GM21526 (cell line): ENCODE data around the gene SYNDIG1.

Experiments
- ATAC-seq: cut with Tn5 transposase; IDR thresholded peaks from one replicate; pipeline ENCODE4 v1.9.1; 2021; ENCODE audit warnings: moderate library complexity; ENCODE audit not compliant: unreplicated experiment, low FRiP score

SYNDIG1 gene

DNA sequence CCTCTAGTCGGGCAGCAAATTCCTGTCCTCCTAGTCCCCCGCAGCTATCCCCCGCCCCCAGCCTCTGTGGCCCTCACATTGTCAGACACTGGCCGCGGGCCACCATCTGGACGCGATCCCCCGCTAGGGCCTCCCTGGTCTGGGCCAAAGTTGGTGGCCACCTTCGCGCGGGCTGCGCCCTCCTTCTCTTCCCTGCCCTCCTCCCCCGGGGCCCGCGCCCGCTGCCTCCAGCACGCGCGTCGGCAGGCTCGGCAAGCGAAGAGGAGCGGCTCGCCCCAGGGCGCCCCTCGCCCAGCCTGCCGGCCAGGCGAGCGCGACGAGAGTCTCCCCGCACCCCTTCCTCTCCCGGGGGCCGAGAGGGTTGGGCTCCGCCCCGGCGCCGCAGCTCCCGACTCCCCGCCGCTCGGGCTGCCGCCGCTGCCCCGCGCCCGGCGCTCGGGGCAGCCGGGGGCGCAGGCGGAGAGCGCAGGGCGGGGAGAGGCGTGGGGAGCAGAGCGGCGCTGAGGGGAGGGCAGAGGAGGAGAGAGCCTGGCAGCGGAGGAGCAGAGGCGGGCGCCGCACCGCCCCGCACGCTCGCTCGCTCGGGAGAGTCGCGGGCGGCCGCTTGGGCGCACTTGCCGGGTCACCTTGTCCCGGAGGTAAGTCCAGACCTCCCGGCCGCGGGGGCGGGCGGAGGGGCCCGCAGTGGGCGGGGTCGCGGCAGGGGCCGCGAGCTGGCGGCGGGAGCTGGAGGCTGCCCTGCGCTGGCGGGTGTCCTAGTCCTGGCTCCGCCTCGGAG is at the start of gene SYNDIG1:
SYNDIG1 (plus strand) TSS at position 514 of the 778 bp plus-strand sequence. CDS start 73,469 bp downstream, outside the sequence.
- no peak for ATAC-seq

- no peak for ATAC-seq
These were observed 49.6 kb upstream of the SYNDIG1 start for GRCh38 chr20:24419786-24420185.

DNA sequence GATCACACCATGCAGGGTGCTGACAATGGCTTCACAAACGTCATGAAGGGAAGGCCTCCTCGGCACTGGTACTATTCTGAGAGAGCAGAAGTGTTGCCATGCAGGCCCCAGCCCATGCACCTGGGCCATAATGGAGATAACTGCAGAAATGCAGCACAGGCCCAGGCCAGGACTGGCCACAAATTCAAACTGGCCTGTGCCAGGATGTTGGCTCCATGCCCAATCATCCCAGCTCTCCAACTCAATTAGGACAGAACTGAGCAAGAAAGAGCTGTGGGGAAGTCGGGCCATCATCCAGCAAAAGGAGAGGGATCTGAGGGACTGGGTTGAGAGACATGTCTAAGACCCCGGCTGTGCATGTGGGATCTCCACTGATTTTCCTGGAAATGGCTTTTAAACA is 48.9 kb upstream of the SYNDIG1 start:
- ATAC-seq: no peak

DNA sequence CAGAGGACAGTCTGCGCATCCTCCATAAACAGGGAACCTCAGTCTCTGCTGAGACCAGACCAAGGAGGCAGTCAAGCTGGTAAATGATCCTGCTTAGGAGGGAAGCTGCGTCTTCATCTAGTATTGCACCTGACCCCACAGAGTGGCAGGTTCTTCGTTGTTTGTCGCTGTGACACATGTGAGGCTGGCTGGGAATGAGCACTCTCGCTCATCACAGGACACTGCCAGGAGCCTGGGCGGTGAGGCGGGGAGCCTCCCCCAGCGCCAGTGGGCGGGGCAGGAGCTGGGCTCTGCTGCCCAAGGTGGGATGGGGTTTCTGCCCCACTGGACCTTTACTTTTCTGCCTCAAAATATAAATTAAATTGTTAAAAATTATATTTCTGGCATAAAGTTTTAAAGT is 48.4 kb upstream of the SYNDIG1 start:
- no peak for ATAC-seq

GRCh38 chr20:24422091-24422760 is 47.2 kb upstream of the SYNDIG1 start:
- no peak for ATAC-seq

DNA sequence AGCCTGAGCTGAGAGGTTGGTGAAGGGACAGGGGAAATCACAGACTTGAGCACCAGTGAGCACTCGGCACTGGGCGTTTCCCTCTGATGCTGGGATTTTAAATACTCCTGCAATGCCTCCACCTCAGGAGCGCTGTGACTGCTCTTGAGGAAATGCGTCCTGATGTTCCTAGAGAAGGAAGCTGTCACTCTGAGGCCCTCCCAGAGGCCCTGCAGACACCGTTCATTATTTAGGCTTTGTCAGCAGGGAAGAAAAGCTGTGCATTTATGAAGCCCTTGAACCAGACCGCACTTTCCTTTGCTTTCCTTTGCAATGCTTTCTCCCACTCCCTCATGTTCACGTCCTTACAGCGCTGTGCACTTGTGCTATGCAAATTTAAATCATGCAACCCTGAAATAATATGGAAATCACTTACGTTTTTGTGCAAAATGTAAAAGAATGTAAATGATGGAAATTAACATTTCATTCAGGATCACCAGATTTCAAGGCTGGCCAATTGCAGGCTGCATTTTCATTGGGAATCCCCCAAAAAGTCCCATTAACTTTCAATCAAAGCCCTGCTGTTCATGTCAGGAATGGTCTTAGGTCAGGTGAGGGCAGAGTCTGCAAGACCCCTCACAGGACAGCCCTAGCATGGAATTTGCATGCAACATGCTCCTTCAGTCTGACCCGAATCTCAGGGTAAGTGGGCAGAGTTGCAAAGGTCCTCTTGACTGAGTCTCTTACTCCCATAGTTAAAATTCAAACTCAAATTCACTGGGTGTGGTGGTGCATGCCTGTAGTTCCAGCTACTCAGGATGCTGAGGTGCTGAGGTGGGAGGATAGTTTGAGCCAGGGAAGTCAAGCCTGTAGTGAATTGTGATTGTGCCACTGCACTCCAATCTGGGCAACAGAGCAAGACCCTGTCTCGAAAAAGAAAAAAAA is 45.8 kb upstream of the SYNDIG1 start:
- no peak for ATAC-seq

DNA sequence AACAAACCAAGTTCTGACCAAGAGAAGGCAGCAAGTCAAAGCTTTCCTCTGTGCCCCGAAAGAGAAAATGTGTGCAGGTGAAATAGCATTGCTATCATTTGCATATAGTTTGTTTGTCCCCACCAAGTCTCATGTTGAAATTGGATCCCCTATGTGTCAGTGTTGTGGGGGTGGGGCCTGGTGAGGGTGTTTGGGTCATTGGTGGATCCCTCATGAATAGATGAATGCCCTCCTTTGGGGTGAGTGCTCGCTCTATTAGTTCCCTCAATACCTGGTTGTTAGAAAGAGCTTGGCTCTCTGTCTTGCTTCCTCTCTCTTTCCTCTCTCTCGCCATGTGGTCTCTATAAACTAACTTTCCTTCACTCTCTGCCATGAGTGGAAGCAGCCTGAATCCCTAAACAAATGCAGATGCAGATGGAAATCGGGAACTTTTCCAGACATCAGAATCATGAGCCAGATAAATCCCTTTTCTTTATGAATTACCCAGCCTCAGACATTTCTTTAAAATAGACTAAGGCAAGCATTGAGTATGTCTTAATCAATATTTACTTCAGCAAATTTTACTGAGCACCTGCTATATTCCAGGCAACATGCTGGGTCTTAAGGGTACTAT is 43.8 kb upstream of the SYNDIG1 start:
- no peak for ATAC-seq

DNA sequence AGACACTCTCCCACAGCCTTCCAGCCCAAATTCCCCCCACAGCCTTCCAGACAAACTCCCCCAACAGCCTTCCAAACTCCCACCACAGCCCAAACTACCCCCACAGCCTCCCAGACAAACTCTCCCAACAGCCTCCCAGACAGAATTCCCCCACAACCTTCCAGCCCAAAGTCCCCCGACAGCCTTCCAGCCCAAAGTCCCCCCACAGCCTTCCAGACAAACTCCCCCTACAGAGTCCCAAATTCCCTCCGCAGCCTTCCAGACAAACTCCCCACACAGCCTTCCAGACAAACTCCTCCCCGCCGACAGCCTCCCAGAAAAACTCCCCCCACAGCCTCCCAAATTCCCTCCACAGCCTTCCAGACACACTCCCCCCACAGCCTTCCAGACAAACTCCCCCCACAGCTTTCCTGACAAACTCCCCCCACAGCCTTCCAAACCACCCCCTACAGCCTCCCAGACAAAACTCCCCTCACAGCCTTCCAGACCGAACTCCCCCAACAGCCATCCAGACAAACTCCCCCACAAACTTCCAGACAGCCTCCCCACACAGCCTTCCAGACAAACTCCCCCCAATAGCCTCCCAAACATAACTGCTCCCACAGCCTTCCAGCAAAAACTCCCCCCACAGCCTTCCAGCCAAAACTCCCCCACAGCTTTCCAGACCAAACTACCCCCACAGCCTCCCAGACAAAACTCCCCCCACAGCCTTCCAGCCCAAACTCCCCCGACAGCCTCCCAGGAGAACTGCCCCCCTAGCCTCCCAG is 38.0 kb upstream of the SYNDIG1 start:
- ATAC-seq: no peak

DNA sequence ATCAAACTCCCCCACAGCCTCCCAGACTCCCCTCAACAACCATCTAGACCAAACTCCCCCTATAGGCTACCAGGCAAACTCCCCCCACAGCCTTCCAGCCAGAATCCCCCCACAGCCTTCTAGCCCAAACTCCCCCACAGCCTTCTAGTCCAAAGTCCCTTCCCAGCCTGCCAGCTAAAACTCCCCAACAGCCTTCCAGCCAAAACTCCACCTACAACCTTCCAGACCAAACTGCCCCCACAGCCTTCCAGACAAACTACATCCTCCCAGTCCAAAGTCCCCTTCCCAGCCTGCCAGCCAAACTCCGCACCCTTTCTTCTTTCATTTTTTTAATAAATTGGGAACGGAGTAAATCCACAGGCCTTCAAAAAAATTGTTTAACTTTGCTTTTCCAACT is 37.4 kb upstream of the SYNDIG1 start:
- no peak for ATAC-seq

DNA sequence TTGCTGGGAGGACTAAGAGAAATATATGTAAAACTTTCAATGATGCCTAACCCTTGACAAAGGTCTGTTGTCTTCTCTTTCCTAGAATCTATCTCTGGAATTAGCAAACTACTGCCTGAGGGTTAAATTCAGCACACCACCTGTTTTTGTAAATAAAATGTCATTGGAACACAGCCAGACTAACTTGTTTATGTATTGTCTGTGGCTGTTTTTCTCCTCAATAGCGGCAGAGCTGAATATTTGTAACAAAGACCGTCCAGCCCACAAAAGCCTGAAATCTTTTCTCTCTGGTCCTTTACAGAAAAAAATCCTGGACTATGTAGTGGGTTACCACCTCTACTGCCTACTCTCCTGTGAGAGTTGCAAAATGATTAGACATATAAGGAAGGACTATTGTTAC is 33.3 kb upstream of the SYNDIG1 start:
- no peak for ATAC-seq

DNA sequence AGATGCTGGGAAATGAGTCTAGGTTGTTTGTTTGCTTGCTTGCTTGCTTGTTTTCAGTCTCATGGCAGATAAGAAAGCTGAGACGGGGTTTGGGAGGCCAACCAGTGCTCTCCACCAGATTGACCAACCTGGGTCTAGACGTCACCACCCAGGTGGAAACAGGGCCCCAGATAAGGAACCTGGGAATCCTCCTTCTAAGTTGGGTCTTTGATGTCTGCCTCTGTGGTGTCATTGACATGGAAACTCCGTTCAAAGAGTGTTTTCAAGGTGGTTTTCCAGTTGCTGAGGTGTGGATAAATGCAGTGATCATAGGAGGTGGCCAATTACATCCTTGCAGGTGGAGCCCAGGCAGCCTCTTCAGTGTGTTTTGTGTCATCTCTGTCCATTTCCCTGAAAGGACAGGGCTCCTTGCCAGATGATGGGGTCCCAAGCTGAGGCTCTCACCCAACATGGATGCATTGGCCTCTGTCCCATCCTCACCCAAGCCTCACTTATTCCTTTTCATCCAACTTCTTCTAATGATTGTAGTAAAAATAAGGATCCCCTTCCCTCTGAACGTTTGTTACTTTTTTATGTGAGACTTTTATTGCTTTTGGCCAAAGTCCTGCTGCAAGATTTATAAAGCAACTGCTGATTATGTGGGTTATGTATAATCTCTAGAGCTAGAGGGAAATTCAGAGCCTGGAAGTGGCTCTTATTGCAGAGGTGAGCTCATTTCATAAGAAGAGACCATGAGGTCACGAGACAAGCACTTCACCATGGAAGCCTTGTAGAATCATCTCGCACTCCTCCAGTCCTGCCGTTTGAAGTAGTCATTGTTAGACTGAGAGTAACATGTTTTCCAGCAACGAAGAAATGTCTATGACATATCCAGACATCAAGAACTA is 32.0 kb upstream of the SYNDIG1 start:
- ATAC-seq: no peak

- ATAC-seq: no peak
These were observed 31.1 kb upstream of the SYNDIG1 start for GRCh38 chr20:24438331-24438730.

DNA sequence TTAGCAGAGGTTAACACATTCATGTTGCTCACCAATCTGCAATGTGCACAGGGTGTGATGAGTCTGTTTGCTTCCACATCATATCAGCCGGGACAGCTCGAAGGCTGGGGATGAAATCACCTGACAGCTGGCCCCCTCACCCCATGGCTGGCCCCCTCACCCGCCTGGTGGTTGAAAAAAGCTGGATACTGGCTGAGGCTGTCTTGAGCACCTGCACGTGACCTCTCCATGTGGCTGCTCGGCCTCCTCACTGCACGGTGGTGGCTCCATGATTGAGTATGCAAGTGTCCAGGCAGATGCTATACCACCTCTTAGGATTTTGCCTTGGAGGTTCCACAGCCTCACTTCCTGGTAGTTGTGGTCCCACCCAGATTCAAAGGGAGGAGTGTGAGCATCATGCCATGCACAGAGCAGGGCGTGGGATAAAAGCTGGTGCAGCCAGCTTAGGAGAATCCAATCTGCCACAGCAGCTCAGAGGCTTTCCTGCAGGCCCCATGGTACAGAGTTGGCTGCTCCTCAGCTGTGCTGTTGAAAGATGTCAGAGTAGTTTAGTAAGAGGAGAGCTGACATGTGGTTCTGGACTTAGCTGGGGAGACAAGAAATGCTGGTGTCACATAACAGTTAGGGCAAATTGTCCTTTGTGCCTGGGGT is 29.6 kb upstream of the SYNDIG1 start:
- no peak for ATAC-seq

- ATAC-seq: no peak
These were observed 27.8 kb upstream of the SYNDIG1 start for GRCh38 chr20:24441661-24442060.

- ATAC-seq: no peak
These were observed 26.5 kb upstream of the SYNDIG1 start for GRCh38 chr20:24442909-24443308.

DNA sequence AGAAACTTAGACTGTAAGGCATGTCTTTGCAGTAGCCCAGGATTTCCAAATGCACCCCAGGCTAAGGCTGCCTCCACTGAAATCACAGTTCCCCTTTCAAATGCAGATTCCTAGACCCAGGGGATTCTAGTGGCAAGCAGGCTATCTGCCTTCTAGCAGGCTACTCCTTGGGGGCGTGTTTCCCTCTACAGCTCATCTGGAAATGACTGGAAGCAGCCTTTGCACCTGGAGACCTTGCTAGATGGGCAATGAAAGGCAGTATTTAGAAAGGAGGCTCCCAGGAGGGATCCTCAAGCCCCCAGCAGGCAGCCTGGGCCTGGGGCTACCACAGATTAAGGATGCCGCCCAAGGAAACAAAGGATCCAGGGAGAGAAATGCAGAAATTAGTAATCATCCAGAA is 26.0 kb upstream of the SYNDIG1 start:
- ATAC-seq: no peak

DNA sequence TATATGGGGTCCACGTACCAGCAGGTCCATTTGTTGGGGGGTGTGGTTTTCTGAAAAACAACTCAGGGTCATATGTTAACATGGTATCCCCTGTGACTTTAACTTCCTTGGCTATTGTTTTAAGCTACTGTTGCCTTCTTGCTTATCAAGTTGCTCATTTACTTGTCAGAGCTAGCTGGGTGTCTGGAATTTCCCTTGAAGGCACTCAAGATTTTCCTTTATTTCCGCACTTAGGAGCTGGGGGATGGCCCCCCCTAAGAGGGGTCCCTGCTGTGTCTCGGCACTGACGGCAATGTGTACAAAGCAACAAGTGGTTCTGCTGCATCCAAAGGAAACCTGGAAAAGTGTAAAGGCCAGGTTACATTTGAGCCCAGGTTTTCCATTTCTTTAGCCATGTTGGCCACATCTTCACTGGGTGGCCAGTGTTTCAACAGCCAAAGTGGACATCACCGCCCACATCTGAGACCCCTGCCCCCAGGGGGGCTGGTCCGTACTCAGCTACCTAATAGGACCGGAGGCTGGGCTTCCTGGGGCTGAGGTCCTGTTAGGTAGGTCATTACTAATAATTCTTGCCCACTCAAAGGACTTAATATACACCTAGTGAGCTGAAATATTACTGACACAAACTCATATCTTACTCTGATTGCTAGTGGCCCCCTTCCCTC is 24.8 kb upstream of the SYNDIG1 start:
- ATAC-seq: no peak
